Activated CD4-positive, alpha-beta T cell treated with anti-CD3 and anti-CD28 coated beads for 24 hours (primary cell): Measurements from ENCODE around the gene TMEM187.

Experiments
- DNase-seq, 2 donors: peaks; one replicate each; pipeline ENCODE4 v3.0.0-alpha.2; 2020; ENCODE audit warnings: low read depth in 2 of 2

The TMEM187 gene, protein sequence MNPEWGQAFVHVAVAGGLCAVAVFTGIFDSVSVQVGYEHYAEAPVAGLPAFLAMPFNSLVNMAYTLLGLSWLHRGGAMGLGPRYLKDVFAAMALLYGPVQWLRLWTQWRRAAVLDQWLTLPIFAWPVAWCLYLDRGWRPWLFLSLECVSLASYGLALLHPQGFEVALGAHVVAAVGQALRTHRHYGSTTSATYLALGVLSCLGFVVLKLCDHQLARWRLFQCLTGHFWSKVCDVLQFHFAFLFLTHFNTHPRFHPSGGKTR

DNA sequence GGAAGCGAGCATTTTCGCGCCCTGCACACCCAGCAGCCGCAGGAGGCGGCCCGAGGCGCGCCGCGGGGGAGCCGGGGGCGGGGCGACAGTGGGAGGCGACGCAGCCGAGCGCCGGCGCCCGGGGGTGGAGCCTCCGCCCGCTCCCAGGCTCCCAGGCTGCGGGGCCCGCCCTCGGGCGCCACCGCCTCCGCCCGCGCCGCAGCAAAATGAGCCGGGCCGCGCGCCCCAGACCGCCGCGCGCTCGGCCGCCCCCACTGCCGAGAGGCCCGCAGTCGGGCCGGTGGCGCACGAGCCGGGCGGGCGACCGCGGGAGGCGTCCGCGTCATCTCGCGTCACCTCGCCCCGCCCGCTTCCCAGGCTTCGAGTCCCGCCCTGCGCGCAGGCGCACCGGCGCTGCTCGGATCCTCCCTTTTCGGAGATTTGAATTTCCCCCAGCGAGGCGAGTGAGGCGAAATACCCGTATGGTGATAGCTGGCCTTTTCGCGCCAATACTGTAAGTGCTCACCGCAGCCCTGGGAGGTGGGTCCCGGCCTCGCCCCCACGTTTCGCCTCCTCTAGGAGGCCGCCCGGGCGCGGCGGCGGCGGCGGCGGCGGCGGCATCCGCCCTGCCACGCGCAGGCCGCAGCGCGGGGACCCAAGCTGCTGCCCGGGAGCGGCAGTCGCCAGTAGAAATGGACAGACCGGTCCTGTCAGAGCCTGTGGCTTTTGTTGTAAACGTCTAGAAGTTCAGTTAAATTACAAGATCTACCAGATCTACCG, at the start of gene TMEM187:
TSS of gene TMEM187 (plus strand) at position 387 of the 759 bp plus-strand sequence. CDS start 9,309 bp downstream, outside the sequence.
- DNase-seq: peak; percentile 77 to 83

DNA sequence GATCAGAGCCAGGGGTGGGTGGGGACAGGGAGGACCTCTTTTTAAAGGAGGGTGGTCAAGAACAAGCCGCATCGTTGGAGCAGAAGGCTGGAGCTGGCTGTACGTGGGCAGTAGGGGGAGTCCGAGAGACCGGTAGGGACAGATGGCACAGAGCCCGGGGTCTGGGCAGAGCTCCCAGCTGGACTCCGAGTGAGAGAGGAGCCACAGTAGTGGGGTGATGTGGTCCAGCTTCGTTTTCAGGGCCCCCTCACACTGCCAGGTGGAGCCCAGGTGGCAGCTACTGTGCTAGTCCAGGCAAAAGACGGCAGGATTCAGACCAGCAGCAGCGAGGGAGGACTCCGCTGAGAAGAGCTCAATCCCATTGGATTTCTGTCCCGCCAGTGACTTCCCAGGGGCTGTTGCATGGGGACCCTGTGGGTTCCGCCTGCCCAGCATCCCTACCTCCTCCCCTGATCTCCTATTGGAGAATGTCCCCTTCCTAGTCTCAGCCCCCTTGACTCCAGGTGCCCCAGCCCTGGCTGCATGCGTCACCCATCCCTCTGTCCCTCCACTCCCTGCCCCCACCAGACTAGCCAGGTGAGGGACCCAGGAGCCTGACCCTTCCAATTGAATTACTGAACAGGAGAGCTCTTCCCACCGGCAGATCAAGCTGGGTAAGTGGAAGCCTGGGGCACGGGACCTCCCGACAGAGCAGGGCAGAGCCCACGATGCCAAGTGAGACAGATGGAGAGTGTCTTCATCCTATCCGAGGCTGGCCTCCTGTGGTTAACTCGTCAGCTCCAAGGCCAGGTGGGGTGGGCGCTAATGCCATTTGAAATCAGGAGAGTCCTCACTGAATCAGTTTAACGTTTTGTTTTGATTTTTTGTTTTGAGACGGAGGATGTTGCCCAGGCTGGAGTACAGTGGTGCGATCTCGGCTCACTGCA, 49.4 kb upstream of the TMEM187 start:
- DNase-seq: no peak

DNA sequence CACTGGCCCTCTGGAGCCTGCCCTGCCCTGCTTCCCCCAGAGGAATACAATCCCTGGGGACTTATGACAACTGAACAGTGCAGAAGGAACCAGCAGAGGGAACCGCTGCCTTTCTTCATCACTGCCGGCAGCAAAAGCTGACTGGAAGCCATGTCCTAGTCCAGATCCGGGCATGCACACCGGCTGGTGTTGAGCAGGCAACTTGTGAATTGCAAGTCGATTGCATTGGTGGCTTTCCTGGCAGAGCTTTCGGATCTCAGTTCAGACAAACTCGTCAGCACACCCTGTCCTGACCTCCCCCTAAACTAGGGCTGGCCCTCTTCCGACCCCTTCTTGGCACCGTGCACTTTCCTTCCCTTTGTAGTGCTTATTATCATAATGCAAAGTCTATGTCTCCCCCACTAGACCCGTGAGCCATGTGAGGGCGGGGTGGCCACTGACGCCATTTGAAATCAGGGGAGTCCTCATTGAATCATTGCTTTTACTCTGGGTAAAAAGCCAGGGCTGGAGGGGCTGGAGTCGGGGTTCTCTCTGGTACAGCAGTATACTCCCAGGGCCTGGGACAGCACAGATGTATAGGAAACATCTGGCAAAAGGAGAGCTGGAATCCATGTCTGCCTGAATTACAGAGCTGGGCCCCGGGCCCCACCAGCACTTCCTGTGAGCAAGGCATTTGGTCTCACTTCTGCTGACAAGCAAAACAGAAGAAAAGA, 48.2 kb upstream of the TMEM187 start:
- no peak for DNase-seq

DNA sequence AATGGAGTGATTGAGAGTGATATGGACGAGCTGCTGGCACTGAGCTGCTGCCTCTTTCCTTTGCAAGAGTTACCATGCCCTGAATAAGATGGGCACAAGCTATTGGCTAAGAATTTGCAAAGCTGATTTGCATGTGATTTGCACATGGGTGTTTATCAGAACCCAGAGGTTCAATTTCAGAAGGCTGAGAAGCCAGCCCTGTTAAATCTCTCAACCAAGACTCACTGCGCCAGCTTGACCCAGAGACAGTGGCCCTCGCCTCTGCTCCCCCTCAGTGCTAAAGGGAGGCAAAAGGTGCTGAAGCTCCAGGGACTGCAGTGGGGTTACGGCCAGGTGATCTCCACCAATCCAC, 47.2 kb upstream of the TMEM187 start:
- no peak for DNase-seq

DNA sequence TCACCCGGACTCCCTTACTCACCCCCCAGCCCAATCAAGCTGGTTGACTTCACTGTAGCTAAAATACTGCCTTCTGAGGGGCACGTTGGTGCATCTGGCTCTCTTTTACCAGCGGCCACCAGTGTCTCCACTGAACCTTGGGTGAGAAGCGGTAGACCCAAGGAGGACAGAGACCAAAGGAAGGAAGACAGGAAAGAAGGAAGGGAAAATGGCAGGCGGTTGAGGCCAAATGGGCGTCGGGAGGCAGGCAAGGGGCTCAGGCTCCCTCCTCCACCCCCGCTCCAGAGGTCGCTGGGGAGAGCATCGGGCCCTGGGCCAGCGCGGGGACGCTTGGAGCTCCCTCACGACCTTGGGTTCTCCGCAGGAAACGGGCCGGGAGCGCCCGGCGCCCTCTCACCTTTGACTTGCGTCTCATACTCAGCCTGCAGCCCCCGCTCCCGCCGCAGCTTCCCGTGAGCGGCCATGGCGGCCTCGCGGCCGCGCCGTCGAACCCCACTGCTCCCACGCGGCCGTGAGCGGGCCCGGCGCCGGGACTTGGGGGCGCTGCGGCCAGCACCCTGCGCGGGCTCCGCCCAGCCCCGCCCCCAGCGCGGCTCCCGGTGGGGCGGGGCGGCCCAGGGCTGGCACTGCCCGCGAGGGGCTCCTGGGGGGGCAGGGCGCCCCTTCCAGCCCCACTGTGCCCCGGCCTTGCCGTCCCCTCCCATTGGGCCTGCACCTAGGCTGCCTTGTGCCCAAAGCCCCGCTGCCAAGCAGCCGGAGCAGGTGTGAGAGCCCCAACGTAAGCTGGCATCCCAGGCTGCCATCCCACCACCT, 46.6 kb upstream of the TMEM187 start, which contains the start of gene ARHGAP4:
TSS of gene ARHGAP4 (minus strand) at position 526 of the 813 bp plus-strand sequence. CDS start at position 464, 62 bp downstream.
- DNase-seq: no peak

DNA sequence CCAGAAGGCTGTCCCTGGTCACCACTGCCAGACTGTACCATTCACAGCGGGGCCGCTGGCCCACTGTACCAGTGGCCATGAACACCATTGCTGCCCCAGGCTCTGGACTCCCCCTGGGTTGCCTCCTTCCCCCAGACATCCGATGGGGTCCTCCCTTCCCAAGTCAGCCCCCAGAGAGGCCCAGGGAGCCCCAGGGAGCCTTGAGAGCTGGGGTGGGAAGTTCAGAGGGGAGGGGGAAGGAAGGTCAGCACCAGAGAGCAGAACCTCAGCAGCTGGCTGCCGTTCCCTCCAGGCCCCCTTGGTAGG, 46.0 kb upstream of the TMEM187 start:
- no peak for DNase-seq

DNA sequence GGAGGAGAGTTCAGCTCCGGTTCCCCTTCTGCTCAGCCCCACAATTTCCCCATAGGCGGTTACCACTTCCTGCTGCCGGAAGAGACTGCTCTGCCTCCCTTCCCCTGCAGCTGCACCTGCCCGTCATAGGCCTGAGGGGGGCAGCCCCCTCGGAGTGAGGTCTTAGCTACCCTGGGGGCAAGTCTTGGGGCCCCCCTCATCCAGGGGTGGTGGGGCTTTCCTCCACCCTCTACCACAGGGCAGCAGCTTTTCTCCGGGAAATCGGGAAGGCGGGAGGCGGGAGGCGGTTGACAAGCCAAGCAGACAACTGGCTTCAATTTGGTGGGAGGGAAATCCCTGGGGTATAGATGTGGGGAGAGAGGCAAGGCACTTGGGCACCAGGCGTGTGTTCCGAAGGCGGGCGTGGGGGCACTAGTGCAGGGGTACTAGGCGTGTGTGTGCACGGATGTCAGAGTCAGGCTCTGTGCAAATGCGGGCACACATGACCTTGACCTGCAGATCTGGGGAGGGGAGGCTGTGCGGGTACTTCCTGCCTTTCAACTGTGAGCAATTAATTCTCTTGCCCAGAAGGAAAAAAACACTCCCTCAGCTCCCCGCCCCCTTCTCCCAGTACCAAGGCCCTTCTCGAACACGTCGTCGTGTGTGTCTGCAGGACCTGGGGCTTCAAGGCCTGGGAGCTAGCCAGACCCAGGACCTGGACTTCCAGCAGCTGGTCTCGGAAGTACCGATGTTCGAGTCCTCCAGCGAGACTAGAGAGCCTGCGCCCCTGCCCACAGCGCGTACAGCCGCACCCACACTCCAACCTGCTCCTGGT, 45.5 kb upstream of the TMEM187 start:
- DNase-seq: peak in 1 of 2 donors; percentile 52

DNA sequence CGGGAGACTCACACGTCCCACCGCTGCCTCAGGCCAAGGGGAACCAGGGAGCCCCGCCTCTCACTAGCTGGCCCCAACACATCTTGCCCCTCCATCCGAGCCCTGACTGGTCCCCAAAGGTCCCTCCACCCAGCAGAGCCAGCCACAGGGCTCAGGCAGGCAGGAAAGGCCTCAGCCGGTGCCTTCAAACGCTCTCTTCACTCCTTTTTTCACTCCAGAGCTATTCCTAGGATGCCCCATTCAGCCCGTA, 45.0 kb upstream of the TMEM187 start:
- DNase-seq: no peak

DNA sequence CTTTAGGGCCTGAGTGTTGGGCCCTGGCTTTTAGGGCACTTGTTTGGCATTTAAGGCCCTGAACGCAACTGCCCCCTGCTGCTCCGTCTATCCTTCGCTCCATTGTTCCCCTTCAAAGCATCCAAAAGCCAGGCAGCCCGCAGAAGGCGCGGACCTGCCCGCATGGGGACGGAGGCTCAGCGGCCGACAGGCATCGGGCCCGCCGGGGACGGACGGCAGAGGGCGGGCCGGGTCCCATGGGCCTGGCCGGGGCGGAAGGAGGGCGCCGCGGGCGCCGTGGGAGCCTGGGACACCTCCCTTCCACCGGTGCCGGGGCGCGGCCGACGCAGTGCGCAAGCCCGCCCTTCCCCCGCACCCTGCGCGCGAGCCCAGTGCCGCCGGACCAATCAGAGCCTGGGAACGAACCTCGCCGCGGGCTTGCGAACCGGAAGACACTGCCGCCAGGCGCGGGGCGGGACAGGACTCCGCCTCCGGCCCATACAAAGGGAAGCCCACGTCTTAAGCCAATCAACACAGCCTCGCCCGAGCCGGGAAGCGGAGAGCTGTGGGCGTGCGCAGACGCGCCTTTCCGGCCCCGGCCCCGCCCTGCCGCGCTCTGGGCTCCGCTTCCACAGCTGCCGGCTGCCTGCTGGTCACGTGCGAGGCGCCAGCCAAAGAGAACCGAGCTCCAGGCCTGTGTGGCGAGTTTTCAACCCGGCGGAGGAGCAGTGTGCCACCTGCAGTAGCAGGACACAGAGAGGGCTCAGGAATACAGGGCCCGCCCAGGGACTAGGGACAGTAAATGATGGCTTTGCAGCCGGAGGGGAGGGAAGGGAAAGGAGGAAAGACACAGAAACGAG, 44.4 kb upstream of the TMEM187 start:
- DNase-seq: peak; percentile 81 to 89

DNA sequence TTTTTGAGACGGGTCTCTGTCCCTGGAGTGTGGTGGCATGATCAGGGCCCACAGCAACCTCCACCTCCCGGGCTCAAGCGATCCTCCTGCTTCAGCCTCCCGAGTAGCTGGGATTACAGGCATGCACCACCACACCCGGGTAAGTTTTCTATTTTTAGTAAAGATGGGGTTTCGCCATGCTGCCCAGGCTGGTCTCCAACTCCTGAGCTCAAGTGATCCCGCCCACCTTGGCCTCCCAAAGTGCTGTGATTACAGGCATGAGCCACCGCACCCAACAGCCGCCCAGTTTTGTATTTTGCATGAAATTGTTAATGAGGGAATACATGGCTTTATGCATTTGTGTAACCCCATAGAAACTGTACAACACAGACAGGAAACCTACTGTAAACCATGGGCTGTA, 43.7 kb upstream of the TMEM187 start:
- no peak for DNase-seq

DNA sequence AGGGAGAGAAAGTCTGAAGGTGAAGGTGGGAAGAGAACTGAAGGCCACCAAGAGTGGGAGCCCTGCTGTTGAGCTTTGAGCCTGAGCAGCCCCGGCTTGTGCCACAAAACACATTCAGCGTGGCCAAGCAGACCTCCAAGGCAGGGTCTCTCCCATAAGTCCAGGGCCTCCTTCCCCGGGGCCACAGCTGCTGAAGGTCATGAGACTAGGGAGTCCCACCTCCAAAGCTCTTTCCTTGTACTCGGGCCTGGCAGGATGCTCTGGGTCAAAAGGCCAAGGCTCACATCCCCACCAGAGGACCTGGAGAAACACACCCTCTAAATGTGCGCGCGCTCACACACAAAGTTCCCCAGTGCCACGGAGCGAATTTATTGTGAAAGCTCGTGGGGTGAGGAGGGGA, 43.0 kb upstream of the TMEM187 start:
- no peak for DNase-seq

DNA sequence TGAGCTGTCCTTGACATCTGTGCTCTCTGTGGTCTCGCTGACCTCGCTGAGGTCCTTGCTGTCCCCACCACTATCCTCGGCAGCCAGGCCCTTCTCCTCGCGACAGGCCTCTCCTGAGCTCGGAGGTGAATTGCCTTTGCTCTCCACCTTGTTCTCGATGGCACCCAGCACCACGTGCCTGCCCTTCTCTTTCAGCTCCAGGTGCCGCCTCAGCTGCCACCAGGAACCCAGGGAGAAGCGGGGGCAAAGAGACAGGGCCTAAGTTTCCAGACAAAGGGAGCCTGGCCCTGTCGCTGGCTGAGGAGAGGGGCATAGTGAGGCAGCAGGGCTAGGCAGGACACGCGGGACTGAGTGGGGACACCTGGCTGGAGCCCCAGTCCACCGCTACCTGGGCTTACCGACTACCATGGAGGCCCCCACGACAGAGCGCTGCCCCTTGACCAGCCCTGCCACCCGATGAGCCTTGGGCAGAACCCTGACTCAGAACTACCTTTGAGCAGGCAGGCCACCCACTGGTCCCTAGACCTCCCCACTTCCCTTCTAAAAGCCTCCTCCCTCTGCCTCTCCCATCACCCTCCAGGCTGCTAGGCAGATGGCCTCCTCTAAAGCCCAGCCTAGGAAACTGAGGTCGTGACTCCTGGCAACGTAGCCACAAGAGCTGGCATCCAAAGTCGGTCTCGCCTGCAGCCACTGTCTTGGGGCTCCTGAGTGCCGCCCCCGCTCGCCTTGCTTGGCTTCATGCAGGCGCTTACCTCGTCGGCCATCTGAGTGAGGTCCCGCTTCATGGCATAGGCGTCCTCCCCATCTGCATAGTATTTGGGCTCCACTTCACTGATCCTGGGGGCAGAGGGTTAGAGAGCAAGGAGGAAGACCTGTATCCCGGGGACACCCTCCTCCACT, 42.3 kb upstream of the TMEM187 start:
- no peak for DNase-seq

DNA sequence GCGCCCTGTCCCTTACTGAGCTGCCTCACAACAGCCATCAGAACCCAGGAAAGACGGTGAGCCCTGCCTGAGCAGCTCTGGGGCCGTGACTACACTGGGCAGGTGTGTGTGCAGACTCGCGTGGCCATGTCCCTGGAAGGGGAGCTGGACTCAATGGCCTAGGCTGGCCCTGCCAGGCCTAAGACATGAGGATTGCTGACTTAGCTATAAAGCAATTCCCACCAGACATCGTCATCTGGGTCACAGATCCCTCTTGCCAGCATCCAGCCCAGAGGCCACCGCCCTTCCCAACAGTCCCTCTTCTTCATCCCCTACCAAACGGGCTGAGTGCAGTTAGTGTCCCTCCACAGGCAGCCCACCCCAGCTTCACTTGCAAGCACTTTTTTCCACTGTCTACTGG, 41.4 kb upstream of the TMEM187 start:
- no peak for DNase-seq

DNA sequence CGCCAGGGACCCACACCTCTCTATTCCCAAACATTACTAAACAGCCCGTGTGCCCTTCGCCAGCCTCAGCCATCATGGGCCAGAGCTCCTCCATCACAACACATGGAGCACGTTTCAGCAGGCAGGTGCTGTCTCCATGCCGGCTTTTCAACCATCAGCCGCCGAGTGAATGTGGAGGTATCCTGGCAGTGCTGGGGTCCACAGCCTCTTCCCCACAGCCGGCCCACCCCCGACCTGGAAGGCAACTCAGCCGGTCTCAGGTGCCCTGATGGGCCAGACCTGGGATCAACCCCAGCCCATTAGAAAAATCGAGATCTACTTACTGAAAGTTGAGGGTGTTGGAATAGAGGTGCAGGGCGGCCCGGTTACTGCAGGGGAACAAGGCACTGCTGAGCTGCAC, 40.8 kb upstream of the TMEM187 start:
- DNase-seq: no peak

DNA sequence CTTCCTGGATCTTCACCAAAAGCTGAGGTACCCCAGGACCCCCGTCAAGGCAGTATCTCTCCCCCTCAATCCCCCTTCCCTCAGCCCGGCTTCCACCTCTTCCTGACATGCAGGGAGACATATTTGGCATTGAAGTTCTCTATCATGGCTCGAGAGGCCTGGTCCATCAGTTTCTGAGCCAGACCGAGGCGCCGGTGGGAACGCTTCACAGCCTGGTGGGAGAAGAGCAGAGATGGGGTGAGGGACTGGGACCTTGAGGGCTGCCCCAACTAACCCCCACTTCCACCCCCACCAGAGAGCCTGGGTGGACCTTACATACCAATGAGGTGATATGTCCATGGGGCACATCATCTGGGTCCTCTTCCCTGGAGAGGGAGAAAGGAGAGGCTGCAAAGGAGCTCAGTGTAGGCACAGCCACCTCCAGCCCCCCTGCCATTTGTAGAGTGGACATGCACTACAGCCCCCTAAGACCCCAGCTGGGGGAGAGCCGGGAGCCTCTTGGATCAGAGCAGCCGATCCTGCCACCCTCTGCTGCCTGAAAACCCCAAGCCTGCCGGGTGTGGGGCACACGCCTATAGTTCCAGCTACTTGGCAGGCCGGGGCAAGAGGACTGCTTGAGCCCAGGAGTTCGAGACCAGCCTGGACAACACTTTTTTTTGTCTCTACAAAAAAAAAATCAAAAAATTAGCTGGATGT, 40.2 kb upstream of the TMEM187 start:
- no peak for DNase-seq

DNA sequence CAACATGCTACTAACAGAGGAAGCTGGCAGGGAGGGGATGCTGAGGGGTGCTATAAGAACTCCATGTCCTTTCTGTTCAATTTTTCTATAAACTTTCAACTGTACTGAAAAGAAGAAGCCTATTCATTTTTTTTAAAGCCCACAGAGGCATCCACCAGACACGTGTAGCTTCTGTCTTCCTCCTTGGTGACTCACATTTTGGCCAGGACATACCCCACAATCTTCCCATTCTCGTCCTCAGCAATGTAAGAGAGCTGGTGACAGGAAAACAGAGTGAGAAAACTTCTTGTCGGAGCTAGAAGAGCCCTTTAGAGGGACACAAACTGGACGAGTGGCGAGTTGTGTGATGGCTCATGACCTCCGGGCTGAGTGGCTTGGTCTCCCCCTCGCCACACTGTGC, 38.8 kb upstream of the TMEM187 start:
- DNase-seq: no peak

DNA sequence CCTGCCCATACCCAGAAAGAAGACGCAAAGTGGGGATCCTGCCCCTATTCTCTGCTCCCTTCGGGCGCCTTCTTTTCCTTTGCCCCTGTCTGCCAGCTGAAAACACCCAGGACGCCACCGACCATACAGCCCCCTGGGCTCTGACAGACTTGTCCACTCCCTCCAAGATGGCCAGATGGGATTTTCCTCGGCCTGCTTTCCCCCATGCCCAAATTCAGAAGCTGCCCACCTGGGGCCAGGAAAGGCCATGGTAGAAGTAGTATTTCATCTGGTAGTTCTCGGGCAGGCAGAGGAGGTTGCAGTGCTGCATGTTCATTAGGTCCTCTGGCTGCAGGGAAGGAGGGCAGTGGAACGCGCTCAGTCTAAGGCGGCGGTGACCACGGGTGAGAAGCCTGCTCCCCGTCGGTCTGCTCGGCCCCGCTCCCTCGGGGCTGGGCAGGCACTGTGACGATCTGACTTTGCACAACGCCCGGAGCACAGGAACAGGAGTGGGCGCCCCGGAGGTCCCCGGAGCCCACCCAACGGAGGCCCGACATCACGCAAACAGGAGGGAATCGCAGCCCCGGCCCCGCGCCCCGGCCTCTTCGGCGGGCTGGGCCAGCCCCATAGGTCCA, 38.3 kb upstream of the TMEM187 start:
- DNase-seq: no peak
